NCI-H2227 treated with DMSO at 0.1 percent for 48 hours (cell line): ENCODE results near the gene AFM.

Experiments used
- DNase-seq: peaks from one replicate; lab custom pipeline; 2025; lab: John Stamatoyannopoulos, UW

Gene AFM

GRCh38 chr4:73481358-73481757, at the start of gene AFM:
Gene AFM (plus strand): TSS chr4:73481745. CDS start chr4:73481776, 31 bp downstream.
- DNase-seq: no peak

GRCh38 chr4:73431813-73432168, 49.8 kb upstream of the AFM start:
- DNase-seq: no peak

DNA sequence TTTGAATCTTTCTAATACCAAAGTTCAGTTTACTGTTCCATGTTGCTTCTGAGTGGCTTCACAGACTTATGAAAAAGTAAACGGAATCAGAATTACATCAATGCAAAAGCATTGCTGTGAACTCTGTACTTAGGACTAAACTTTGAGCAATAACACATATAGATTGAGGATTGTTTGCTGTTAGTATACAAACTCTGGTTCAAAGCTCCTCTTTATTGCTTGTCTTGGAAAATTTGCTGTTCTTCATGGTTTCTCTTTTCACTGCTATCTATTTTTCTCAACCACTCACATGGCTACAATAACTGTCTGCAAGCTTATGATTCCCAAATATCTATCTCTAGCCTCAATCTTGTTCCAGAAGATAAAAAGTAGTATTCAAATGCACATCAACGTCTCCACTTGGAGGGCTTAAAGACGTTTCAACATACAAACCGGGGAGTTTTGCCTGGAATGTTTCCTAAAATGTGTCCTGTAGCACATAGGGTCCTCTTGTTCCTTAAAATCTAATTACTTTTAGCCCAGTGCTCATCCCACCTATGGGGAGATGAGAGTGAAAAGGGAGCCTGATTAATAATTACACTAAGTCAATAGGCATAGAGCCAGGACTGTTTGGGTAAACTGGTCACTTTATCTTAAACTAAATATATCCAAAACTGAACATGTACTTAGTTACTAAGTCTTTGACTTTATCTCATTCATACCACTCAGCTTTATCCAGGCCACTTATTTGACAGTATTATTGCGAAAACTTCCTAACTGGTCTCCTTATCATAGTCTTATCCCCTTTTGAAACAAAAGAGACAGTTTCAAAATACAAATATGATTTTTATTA, 49.2 kb upstream of the AFM start:
- DNase-seq: no peak

GRCh38 chr4:73433140-73433539, 48.4 kb upstream of the AFM start:
- DNase-seq: no peak

- no peak for DNase-seq
These were observed 47.2 kb upstream of the AFM start for GRCh38 chr4:73434311-73434710.

DNA sequence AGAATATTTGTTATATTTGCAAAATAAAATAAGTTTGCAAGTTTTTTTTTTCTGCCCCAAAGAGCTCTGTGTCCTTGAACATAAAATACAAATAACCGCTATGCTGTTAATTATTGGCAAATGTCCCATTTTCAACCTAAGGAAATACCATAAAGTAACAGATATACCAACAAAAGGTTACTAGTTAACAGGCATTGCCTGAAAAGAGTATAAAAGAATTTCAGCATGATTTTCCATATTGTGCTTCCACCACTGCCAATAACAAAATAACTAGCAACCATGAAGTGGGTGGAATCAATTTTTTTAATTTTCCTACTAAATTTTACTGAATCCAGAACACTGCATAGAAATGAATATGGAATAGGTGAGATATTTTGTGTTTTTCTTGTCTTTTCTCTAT, 45.6 kb upstream of the AFM start, which contains the start of gene AFP:
Gene AFP (plus strand): TSS at position 238 of the 400 bp plus-strand sequence. CDS start 42 bp downstream, at position 280.
- DNase-seq: no peak

- no peak for DNase-seq
These were observed 44.6 kb upstream of the AFM start for GRCh38 chr4:73436674-73437557.

DNA sequence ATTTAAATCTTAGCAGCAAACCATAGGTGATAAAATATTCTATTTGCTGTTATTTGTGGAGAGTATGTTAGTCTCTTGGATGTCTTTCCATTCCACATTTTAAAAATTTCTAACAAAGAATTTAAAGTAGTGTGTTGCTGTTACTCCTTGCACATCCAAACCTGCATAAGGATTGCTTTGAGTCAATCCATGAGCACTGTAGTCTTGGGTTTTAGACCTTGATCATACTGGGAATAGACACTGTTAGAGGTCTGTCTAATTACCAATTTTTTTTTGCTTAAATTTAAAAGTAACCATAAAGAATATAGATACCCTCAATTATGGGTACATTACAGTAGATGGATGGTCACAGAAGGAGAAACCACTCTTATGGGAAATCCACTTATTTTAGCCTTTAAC, 44.0 kb upstream of the AFM start:
- no peak for DNase-seq

DNA sequence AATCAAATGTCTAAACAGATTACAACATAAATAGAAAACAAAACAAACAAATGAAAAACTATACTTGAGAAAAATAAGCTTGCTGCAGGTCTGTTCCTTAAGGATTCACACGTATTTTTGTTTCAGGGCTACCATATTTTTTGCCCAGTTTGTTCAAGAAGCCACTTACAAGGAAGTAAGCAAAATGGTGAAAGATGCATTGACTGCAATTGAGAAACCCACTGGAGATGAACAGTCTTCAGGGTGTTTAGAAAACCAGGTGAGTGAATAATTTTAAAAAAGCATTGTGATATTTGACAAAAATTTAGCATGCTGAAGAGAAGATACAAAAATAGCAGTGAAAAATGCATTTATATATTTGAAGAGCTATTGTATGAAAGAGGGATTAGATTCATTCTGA, 43.5 kb upstream of the AFM start:
- no peak for DNase-seq

DNA sequence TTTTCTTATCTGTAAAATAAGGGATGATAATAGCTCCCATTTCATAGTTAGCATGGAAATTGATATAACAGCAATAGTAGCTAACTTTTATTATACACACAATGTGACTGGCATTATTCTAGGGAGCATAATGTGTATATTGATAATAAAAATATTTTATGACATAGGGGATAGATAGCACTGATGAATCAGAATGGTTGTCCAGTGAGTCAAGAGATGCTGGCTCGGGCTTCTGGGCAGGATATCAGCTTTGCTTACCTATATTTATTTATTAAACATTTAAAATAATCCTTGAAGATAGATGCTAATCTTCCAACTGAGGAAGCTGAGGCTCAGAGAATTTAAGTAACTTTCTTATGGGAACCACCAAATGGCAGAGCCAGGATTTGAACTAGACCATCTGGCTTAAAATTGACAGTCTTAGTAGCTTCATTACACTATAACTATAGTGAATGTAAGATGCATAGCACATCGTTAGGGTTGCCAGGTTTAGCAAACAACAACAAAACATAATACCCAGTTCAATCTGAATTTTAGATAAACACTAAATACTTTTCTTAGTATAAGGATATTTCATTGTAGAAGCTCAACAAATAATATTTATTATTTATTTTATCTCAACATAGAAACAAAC, 42.8 kb upstream of the AFM start:
- no peak for DNase-seq

DNA sequence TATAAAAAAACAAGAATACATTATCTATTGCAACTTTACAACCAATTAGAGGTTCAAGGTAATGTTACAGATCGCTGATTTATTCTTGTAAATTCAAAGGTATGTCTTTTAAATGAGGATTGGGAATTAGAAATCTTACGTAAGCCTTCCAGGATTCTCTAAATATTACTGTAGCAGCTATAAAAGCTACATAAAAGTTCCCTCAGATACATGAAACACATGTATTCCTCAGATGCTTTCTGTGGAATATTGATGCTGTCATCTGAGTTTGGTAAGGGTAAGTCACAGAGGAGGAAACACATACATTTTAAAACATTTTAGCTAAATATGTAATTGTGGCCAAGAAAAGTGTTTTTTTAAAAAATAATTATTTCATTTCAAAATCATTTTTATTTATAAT, 42.1 kb upstream of the AFM start:
- DNase-seq: no peak

DNA sequence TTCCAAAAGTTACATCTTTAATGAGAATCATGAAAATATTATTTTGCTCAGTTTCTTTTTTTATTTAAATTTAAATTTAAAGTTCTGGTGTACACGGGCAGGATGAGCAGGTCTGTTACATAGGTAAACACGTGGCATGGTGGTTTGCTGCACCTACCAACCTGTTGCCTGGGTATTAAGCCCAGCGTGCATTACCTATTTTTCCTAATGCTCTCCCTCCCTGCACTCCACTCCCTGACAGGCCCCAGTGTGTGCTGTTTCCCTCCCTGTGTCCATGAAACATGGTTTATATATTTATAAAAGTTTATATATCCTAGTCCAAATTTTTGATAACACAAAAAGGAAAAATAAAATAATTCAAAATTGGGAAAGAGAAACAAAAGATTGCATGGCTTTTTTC, 41.6 kb upstream of the AFM start:
- DNase-seq: no peak

- no peak for DNase-seq
These were observed 40.9 kb upstream of the AFM start for GRCh38 chr4:73440653-73441052.

GRCh38 chr4:73442275-73442674, 39.3 kb upstream of the AFM start:
- DNase-seq: no peak

DNA sequence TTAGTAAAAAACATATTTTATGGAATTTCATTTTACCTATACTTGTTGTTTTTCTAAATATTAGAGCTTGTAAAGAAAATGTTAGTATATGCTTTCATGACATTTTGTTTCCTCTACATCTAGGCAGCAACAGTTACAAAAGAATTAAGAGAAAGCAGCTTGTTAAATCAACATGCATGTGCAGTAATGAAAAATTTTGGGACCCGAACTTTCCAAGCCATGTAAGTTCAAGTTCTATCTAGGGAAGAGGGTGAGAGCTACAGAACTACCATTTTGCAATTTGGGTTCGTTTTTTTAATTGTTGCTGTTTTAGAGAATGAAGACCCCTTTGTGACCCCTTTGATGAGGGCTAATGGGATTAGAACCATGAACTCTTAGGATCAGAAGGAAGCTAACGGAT, 38.3 kb upstream of the AFM start:
- DNase-seq: no peak

GRCh38 chr4:73445383-73446335, 35.9 kb upstream of the AFM start:
- DNase-seq: no peak

- no peak for DNase-seq
These were observed 35.1 kb upstream of the AFM start for GRCh38 chr4:73446336-73446938.

DNA sequence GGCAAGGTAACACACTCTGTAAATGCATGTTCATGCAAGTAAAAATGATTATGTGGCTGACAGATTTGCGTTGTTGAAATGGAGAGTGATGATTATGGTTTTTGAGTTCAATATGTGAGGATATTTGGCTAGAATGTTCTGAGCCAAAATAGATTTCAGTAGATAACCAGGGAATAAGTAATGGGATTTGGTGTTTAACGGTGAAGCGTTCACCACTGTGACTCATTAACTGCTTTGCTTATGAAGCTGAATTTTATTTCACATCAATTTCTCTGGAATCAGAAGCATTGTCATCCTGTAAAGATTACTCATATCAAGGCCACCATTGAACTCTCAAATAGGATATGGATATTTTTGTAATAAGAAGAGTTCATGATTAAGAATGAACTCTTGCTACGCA, 33.9 kb upstream of the AFM start:
- no peak for DNase-seq

GRCh38 chr4:73448448-73449203, 32.9 kb upstream of the AFM start:
- DNase-seq: no peak

GRCh38 chr4:73450398-73451004, 31.0 kb upstream of the AFM start:
- DNase-seq: no peak
